GM12874 (cell line): ENCODE measurements around the gene CFAP54.

Experiments used
- CTCF ChIP-seq: IDR thresholded peaks from 2 replicates; pipeline ENCODE4 v1.5.1; 2011; ENCODE audit warnings: low read depth, mild to moderate bottlenecking, control low read depth, low read length, moderate library complexity; ENCODE audit not compliant: insufficient read depth

The CFAP54 gene

GRCh38 chr12:96831346-96831745 lies 342.0 kb downstream of the CFAP54 start:
- TF ChIP-seq CTCF, result no peak

- TF ChIP-seq CTCF, result no peak
Measured at GRCh38 chr12:96846293-96846692, 356.9 kb downstream of the CFAP54 start.

GRCh38 chr12:96850676-96851075 lies 361.3 kb downstream of the CFAP54 start:
- TF ChIP-seq CTCF, result no peak

- TF ChIP-seq CTCF, result no peak
Measured at GRCh38 chr12:96858162-96858561, 368.8 kb downstream of the CFAP54 start.

- no peak for TF ChIP-seq CTCF
Measured at GRCh38 chr12:96861656-96862055, 372.3 kb downstream of the CFAP54 start.

GRCh38 chr12:96862326-96862725 lies 372.9 kb downstream of the CFAP54 start:
- no peak for TF ChIP-seq CTCF

- no peak for TF ChIP-seq CTCF
Measured at GRCh38 chr12:96864335-96864734, 375.0 kb downstream of the CFAP54 start.
